ENCODE results near the gene ACER3.
A peak's percentile ranks its signal among the peaks of the same experiment; 100 is the strongest.
"Not testable (repeated sequence)": the region's sequence is repeated elsewhere in the genome, so short reads cannot be mapped to it uniquely, and the experiment has no call there.

The ACER3 gene

GRCh38 chr11:76919887-76920746, 59.4 kb downstream of the ACER3 start:
- DNase-seq (ENCODE audit: low spot score), result peak; percentile 86

GRCh38 chr11:76927160-76927559, 66.4 kb downstream of the ACER3 start:
- no peak for DNase-seq (ENCODE audit: low spot score)

GRCh38 chr11:76935042-76935441, 74.3 kb downstream of the ACER3 start:
- DNase-seq (ENCODE audit: low spot score), result no peak

GRCh38 chr11:76939219-76939631, 78.5 kb downstream of the ACER3 start:
- no peak for DNase-seq (ENCODE audit: low spot score)

GRCh38 chr11:76944225-76944624, 83.5 kb downstream of the ACER3 start:
- DNase-seq (ENCODE audit: low spot score), result no peak

- DNase-seq (ENCODE audit: low spot score), result no peak
These were observed 85.5 kb downstream of the ACER3 start for GRCh38 chr11:76946223-76946622.

GRCh38 chr11:76947190-76947589, 86.5 kb downstream of the ACER3 start:
- no peak for DNase-seq (ENCODE audit: low spot score)

GRCh38 chr11:76947800-76948199, 87.1 kb downstream of the ACER3 start:
- DNase-seq (ENCODE audit: low spot score), result no peak

- no peak for DNase-seq (ENCODE audit: low spot score)
These were observed 94.9 kb downstream of the ACER3 start for GRCh38 chr11:76955459-76956114.

- DNase-seq (ENCODE audit: low spot score), result no peak
These were observed 102.1 kb downstream of the ACER3 start for GRCh38 chr11:76962583-76963416.

GRCh38 chr11:76963417-76964168, 102.9 kb downstream of the ACER3 start:
- not testable (repeated sequence) for DNase-seq (ENCODE audit: low spot score)

GRCh38 chr11:76972051-76972450, 111.3 kb downstream of the ACER3 start:
- no peak for DNase-seq (ENCODE audit: low spot score)

- no peak for DNase-seq (ENCODE audit: low spot score)
These were observed 113.6 kb downstream of the ACER3 start for GRCh38 chr11:76974179-76974891.

GRCh38 chr11:76975513-76975912, 114.8 kb downstream of the ACER3 start:
- no peak for DNase-seq (ENCODE audit: low spot score)

- DNase-seq (ENCODE audit: low spot score), result no peak
These were observed 117.1 kb downstream of the ACER3 start for GRCh38 chr11:76977791-76978190.

GRCh38 chr11:76978239-76978638, 117.5 kb downstream of the ACER3 start:
- no peak for DNase-seq (ENCODE audit: low spot score)

- no peak for DNase-seq (ENCODE audit: low spot score)
These were observed 118.1 kb downstream of the ACER3 start for GRCh38 chr11:76978818-76979217.

- no peak for DNase-seq (ENCODE audit: low spot score)
These were observed 119.5 kb downstream of the ACER3 start for GRCh38 chr11:76980196-76980595.

- DNase-seq (ENCODE audit: low spot score), result no peak
These were observed 124.0 kb downstream of the ACER3 start for GRCh38 chr11:76984743-76985142.

GRCh38 chr11:76987203-76987602, 126.5 kb downstream of the ACER3 start:
- DNase-seq (ENCODE audit: low spot score), result no peak

- no peak for DNase-seq (ENCODE audit: low spot score)
These were observed 129.9 kb downstream of the ACER3 start for GRCh38 chr11:76990628-76991027.

Data from kidney tubule cell (primary cell).